Gastrocnemius medialis (tissue), 4 donors: ENCODE measurements around the gene SIN3A. TPM values are rescaled to one million over a fixed set of nuclear protein-coding genes. Genes with fewer than 3 reads are reported as not detected.
A peak's percentile ranks its signal among the peaks of the same experiment; 100 is the strongest.

ENCODE experiments used
- ATAC-seq, 2 donors: fragments of 150-250 bp; one replicate each; pipeline ENCODE4 v1.9.1; 2016
- DNase-seq, 2 donors: peaks; one replicate each; pipeline ENCODE4 v3.0.0-alpha.2; 2019
- H3K27ac ChIP-seq, 4 donors: fragments of 200-600 bp; sonication (generic); 1 replicate in 1 of 4; 2 replicates in 3 of 4; pipeline ENCODE4 v1.5.1; 2016 to 2018; ENCODE audit warnings: mild to moderate bottlenecking in 2 of 4, moderate library complexity in 1 of 4
- H3K27me3 ChIP-seq, 3 donors: fragments of 200-600 bp; sonication (generic) in 2 of 3; 1 replicate in 1 of 3; 2 replicates in 2 of 3; pipeline versions ENCODE4 v1.5.1 to v1.6.0; 2016 to 2019; ENCODE audit warnings: mild to moderate bottlenecking in 1 of 3, moderate library complexity in 1 of 3
- H3K36me3 ChIP-seq, 2 donors: fragments of 200-600 bp; sonication (generic) in 1 of 2; one replicate each; pipeline ENCODE4 v1.5.1; 2017 to 2018
- H3K4me1 ChIP-seq, 2 donors: fragments of 200-600 bp; sonication (generic) in 1 of 2; one replicate each; pipeline ENCODE4 v1.5.1; 2016 to 2017; ENCODE audit warnings: mild to moderate bottlenecking in 2 of 2
- H3K4me3 ChIP-seq, 4 donors: fragments of 200-600 bp; sonication (generic) in 3 of 4; 1 replicate in 1 of 4; 2 replicates in 3 of 4; pipeline ENCODE4 v1.5.1; 2016 to 2019; ENCODE audit warnings: mild to moderate bottlenecking in 2 of 4
- H3K9me3 ChIP-seq, 3 donors: fragments of 200-600 bp; sonication (generic) in 2 of 3; 1 replicate in 1 of 3; 2 replicates in 2 of 3; pipeline ENCODE4 v1.5.1; 2016 to 2019
- CTCF ChIP-seq, 5 experiments: fragments of 450-650 bp in 3 of 5; fragments of 200-600 bp in 2 of 5; sonication (generic) in 2 of 5; IDR thresholded peaks in 4 of 5; conservative IDR thresholded peaks in 1 of 5; 1 replicate in 4 of 5; 2 replicates in 1 of 5; pipeline ENCODE4 v1.5.1; 2016 to 2019; ENCODE audit warnings: antibody characterized with exemption in 5 of 5, mild to moderate bottlenecking in 3 of 5, moderate library complexity in 3 of 5
- POLR2A ChIP-seq, 2 donors: fragments of 450-650 bp; IDR thresholded peaks; one replicate each; pipeline ENCODE4 v1.6.1; 2017; ENCODE audit warnings: antibody characterized with exemption in 2 of 2, mild to moderate bottlenecking in 2 of 2, moderate library complexity in 2 of 2
- in situ Hi-C, 4 donors: fragments of 200-750 bp; cut with MboI; loops; one replicate each; pipeline versions ENCODE4 v1.15.0 to v1.8.0; 2017; ENCODE audit warnings: low sequenced_read_pairs in 4 of 4
- intact Hi-C: fragments of 100-400 bp; cut with DNase I; formaldehyde crosslinking; loops from one replicate; pipeline ENCODE4 v1.15.1; 2023; ENCODE audit warnings: low total_unique reads
- total RNA-seq, 4 donors: library from RNA; depleted of rRNA; stranded (reverse); fragments of >200 nt; gene quantifications; one replicate each; pipeline versions ENCODE4 v1.1.0 to v1.2.3, GENCODE V29; 2016

SIN3A gene
- total RNA-seq, 4 donors from 2014 or later = 16.1 to 25.3 (median 21.0) TPM

GRCh38 chr15:75453703-75454470, 2.4 kb upstream of the SIN3A start:
- Histone ChIP-seq H3K27me3 (no peaks in the 10 kb centered on the region), H3K27ac (peak overlapping the region; percentile 98 to 100 (median 100)), H3K36me3 (no peaks in the 10 kb centered on the region), H3K4me1 (peaks cover 21 to 29% of the 10 kb centered on the region in 2 donors), H3K4me3 (peak overlapping the region; percentile 87 to 98 (median 94)), H3K9me3 (no peaks in the 10 kb centered on the region)
- intact Hi-C loops = loop anchor here (1.0 to 10.0 kb wide), 5 partner anchors 86 to 1971 kb away; partner anchors contain the start of genes HMG20A, MAN2C1, PEAK1 and PML
- in situ Hi-C loops = no loop called here
- ATAC-seq (peak; percentile 45 to 50), DNase-seq (peak; percentile 98 to 99)
- TF ChIP-seq CTCF (IDR thresholded peaks at IDR 0.05 in 4 of 5, conservative IDR thresholded peaks at IDR 0.05 in 1 of 5) (no peak), POLR2A (IDR thresholded peaks at IDR 0.05) (peak; percentile 82 to 86)

GRCh38 chr15:75452865-75453702, 1.6 kb upstream of the SIN3A start:
- Histone ChIP-seq H3K4me3 (peak overlapping the region; percentile 61 to 98 (median 72)), H3K4me1 (peaks cover 21 to 29% of the 10 kb centered on the region in 2 donors), H3K27ac (peak overlapping the region; percentile 98 to 100 (median 100)), H3K27me3 (no peaks in the 10 kb centered on the region), H3K36me3 (no peaks in the 10 kb centered on the region), H3K9me3 (no peaks in the 10 kb centered on the region)
- DNase-seq (peak; percentile 70 to 88), ATAC-seq (peak; percentile 0 to 5)
- intact Hi-C loops (loop anchor here (1.0 to 10.0 kb wide), 4 partner anchors 187 to 1972 kb away; partner anchors contain the start of genes HMG20A, IMP3, PEAK1 and PML), in situ Hi-C loops (no loop called here)
- TF ChIP-seq CTCF (IDR thresholded peaks at IDR 0.05 in 4 of 5, conservative IDR thresholded peaks at IDR 0.05 in 1 of 5) (peak in 1 of 5 experiments; percentile 24), POLR2A (IDR thresholded peaks at IDR 0.05) (no peak)

GRCh38 chr15:75452364-75452864, 924 bp upstream of the SIN3A start:
- TF ChIP-seq POLR2A (IDR thresholded peaks at IDR 0.05) = peak; percentile 45 to 58
- TF ChIP-seq CTCF (IDR thresholded peaks at IDR 0.05 in 4 of 5, conservative IDR thresholded peaks at IDR 0.05 in 1 of 5) = no peak
- intact Hi-C loops (loop anchor here (1.0 to 10.0 kb wide), 4 partner anchors 188 to 1972 kb away; partner anchors contain the start of genes HMG20A, IMP3, PEAK1 and PML), in situ Hi-C loops (no loop called here)
- Histone ChIP-seq H3K9me3 (no peaks in the 10 kb centered on the region), H3K36me3 (no peaks in the 10 kb centered on the region), H3K27me3 (no peaks in the 10 kb centered on the region), H3K27ac (peak overlapping the region; percentile 98 to 100 (median 100)), H3K4me3 (peak overlapping the region; percentile 61 to 98 (median 72)), H3K4me1 (peaks cover 25 to 33% of the 10 kb centered on the region in 2 donors)
- peak; percentile 25 to 32 for ATAC-seq
- DNase-seq = peak; percentile 87 to 92

- Histone ChIP-seq H3K27me3 (no peaks in the 10 kb centered on the region), H3K4me3 (peak overlapping the region; percentile 83 to 98 (median 87)), H3K4me1 (peaks cover 35 to 41% of the 10 kb centered on the region in 2 donors), H3K36me3 (no peaks in the 10 kb centered on the region), H3K9me3 (no peaks in the 10 kb centered on the region), H3K27ac (peak overlapping the region; percentile 98 to 100 (median 100))
- in situ Hi-C loops = no loop called here
- TF ChIP-seq CTCF (IDR thresholded peaks at IDR 0.05 in 4 of 5, conservative IDR thresholded peaks at IDR 0.05 in 1 of 5) (no peak), POLR2A (IDR thresholded peaks at IDR 0.05) (no peak)
- DNase-seq (no peak), ATAC-seq (peak in 1 of 2 donors; percentile 6)
- intact Hi-C loops = loop anchor here (5.0 to 10.0 kb wide), 3 partner anchors 704 to 1974 kb away; partner anchors contain the start of genes HMG20A, PEAK1, PML and STOML1
These were observed 252 bp downstream of the SIN3A start for GRCh38 chr15:75451202-75451673.
